ENCODE data around the gene BICRA.

BICRA gene

DNA sequence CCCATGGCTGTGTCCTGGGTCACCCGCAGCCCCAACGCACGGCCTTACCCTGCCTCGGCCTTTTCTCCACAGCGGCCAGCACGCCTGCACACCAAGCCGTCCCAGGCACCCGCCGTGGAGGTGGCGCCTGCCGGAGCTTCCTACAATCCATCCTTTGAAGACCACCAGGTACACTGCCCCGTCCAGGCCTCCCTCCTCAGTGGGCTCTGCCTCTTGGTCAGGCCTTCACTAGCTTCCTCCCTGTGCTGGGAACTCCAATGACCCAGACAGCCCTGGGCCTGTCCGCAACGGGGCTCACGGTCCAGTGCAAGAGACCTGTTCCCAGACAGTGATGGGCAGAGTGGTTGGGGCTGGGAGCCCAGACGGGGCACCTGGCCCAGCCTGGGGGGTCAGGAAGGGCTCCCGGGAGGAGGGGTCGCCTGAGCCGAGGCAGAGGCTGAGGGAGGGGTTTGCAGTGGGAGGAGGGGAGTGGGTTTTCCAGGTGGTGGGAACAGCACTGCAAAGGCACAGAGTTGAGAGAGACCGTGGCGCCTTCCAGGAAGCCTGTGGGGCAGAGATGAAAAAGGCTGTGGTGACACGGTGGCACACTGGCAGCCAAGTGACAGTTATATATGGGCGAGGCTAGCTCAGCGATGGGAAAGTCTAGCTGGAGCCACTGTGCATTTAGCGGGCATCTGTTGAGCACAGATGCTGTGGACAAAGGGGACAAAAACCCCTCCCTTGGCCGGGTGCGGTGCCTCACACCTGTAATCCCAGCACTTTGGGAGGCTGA, 143.7 kb downstream of the BICRA start:
- no peak for DNase-seq

Data from RPMI8226 (cell line).